K562 (cell line): Measurements from ENCODE around the gene ARID3A. TPM values are rescaled to one million over a fixed set of nuclear protein-coding genes. Genes with fewer than 3 reads are reported as not detected.
A peak's percentile ranks its signal among the peaks of the same experiment; 100 is the strongest.

ENCODE experiments used
- BCOR ChIP-seq: fragments of 450-650 bp; IDR thresholded peaks from 2 replicates; pipeline ENCODE4 v1.6.1; 2016
- CEBPZ ChIP-seq: fragments of 150-350 bp; IDR thresholded peaks from 2 replicates; pipeline ENCODE4 v1.6.1; 2014; ENCODE audit warnings: low read depth, mild to moderate bottlenecking, low read length, borderline replicate concordance
- CREM ChIP-seq: IDR thresholded peaks from 2 replicates; pipeline ENCODE4 v1.6.1; 2014; ENCODE audit warnings: antibody characterized with exemption, low read depth
- ERF ChIP-seq: fragments of 450-650 bp; formaldehyde crosslinking; IDR thresholded peaks from 2 replicates; pipeline ENCODE4 v1.4.0; 2020; ENCODE audit warnings: mild to moderate bottlenecking, mixed read lengths
- ETS1 ChIP-seq: conservative IDR thresholded peaks from 2 replicates; pipeline ENCODE4 v1.6.1; 2011; ENCODE audit warnings: low read depth, mild to moderate bottlenecking, low read length; ENCODE audit not compliant: control insufficient read depth
- ETV5 ChIP-seq: sonication (generic); formaldehyde crosslinking; IDR thresholded peaks from 2 replicates; pipeline ENCODE4 v1.4.0; 2020; ENCODE audit warnings: low read depth, mild to moderate bottlenecking, missing genetic modification reagents
- GTF2E2 ChIP-seq: fragments of 200-800 bp; sonication (Bioruptor generic); IDR thresholded peaks from 2 replicates; pipeline ENCODE4 v1.6.1; 2016; ENCODE audit warnings: missing genetic modification characterization, missing compliant biosample characterization
- HDAC1 ChIP-seq, 2 experiments: fragments of 450-650 bp; IDR thresholded peaks; 2 replicates each; pipeline ENCODE4 v1.6.1; 2016 to 2017; ENCODE audit warnings: inconsistent platforms in 1 of 2, mild to moderate bottlenecking in 1 of 2, moderate library complexity in 1 of 2
- HDAC3 ChIP-seq: fragments of 450-650 bp; IDR thresholded peaks from 2 replicates; pipeline ENCODE4 v1.6.1; 2018; ENCODE audit warnings: borderline replicate concordance, mild to moderate bottlenecking, moderate library complexity; ENCODE audit not compliant: partially characterized antibody
- HNRNPK ChIP-seq: fragments of 200-400 bp; formaldehyde crosslinking; IDR thresholded peaks from one replicate; pipeline ENCODE4 v1.6.1; 2018; ENCODE audit warnings: mild to moderate bottlenecking, low read depth, low read length; ENCODE audit not compliant: poor library complexity, severe bottlenecking
- KDM4B ChIP-seq, 2 experiments: fragments of 450-650 bp in 1 of 2; sonication (generic) in 1 of 2; IDR thresholded peaks; 2 replicates each; pipeline ENCODE4 v1.6.1; 2016 to 2017; ENCODE audit warnings: borderline replicate concordance in 2 of 2, antibody characterized with exemption in 1 of 2, low read depth in 1 of 2, mild to moderate bottlenecking in 1 of 2
- MAZ ChIP-seq, 2 experiments: fragments of 450-650 bp in 1 of 2; sonication (generic) in 1 of 2; formaldehyde crosslinking; IDR thresholded peaks in 1 of 2; conservative IDR thresholded peaks in 1 of 2; 2 replicates each; pipeline versions ENCODE4 v1.4.0 to v1.5.0; 2020; ENCODE audit warnings: mild to moderate bottlenecking in 1 of 2, missing genetic modification reagents in 1 of 2
- NBN ChIP-seq: fragments of 450-650 bp; IDR thresholded peaks from 2 replicates; pipeline ENCODE4 v1.6.1; 2016; ENCODE audit warnings: low read depth, mild to moderate bottlenecking
- NCOR1 ChIP-seq: fragments of 450-650 bp; IDR thresholded peaks from 2 replicates; pipeline ENCODE4 v1.6.1; 2016; ENCODE audit warnings: mild to moderate bottlenecking, moderate library complexity
- NFE2 ChIP-seq: IDR thresholded peaks from 2 replicates; pipeline ENCODE4 v1.6.1; 2014; ENCODE audit warnings: antibody characterized with exemption, low read depth
- PHF8 ChIP-seq: fragments of 200-600 bp; sonication (generic); IDR thresholded peaks from 2 replicates; pipeline ENCODE4 v1.6.1; 2012; ENCODE audit warnings: mixed run types, mild to moderate bottlenecking, inconsistent platforms, low read length, moderate library complexity, borderline replicate concordance
- PKNOX1 ChIP-seq: fragments of 450-650 bp; IDR thresholded peaks from 2 replicates; pipeline ENCODE4 v1.6.1; 2016
- POLR2G ChIP-seq: fragments of 200-400 bp; formaldehyde crosslinking; IDR thresholded peaks from 2 replicates; pipeline ENCODE4 v1.6.1; 2017; ENCODE audit warnings: low read depth, mild to moderate bottlenecking, antibody characterized with exemption, low read length, moderate library complexity
- VEZF1 ChIP-seq: fragments of 200-800 bp; sonication (Bioruptor generic); IDR thresholded peaks from 2 replicates; pipeline ENCODE4 v1.6.1; 2017; ENCODE audit warnings: missing genetic modification characterization, missing compliant biosample characterization
- polyA plus RNA-seq, 8 experiments: library from polyadenylated mRNA; depleted of rRNA in 4 of 8; stranded (reverse) in 5 of 8; unstranded in 3 of 8; fragments of >200 nt; fragmentation: Nextera tagmentation in 2 of 8; fragmentation: Illumina TruSeq in 1 of 8; extraction: Ambion mirVana in 2 of 8; extraction: Trizol in 1 of 8; gene quantifications; 2 replicates each; pipeline versions ENCODE4 v1.2.1 to v1.2.3, GENCODE V29; 2011 to 2014; ENCODE audit warnings: inconsistent platforms in 1 of 8, missing spikeins in 1 of 8
- total RNA-seq, 7 experiments: library from RNA; depleted of rRNA in 6 of 7; stranded (reverse); fragments of >200 nt in 6 of 7; fragmentation: Illumina TruSeq in 2 of 7; extraction: Trizol in 2 of 7; gene quantifications; 2 replicates each; pipeline versions ENCODE4 v1.2.1 to v1.2.3, GENCODE V29; 2011 to 2021; ENCODE audit warnings: low replicate concordance in 1 of 7

The ARID3A gene
- total and polyA plus RNA-seq, 9 of the 15 experiments (the other 6 are each of a cell fraction or from before 2014, with no cell fraction given), result 1.4 to 118 (median 31.2) TPM

GRCh38 chr19:925526-926322, at the start of gene ARID3A (continued):
- TF ChIP-seq HDAC1 (IDR thresholded peaks at IDR 0.05) (0 out of 4 replicates have a peak, but pooled peaks of 1 of the 2 experiments have one; percentile 3), BCOR (peak; percentile 29; the same call in 1 of the 2 replicates), HDAC3 (peak; percentile 68), ETV5 (peak; percentile 12; the same call in 1 of the 2 replicates), ERF (CRISPR knock-in tag) (0 out of 2 replicates have a peak, but pooled peaks have one; percentile 68), NBN (peak; percentile 87), CEBPZ (no peak), PKNOX1 (peak; percentile 76), PHF8 (peak; percentile 50; the same call in 1 of the 2 replicates), NFE2 (0 out of 2 replicates have a peak, but pooled peaks have one; percentile 6), POLR2G (peak; percentile 56), MAZ (CRISPR knock-in tag; conservative IDR thresholded peaks at IDR 0.05 in 1 of 2, IDR thresholded peaks at IDR 0.05 in 1 of 2) (peak in 1 of 2 experiments; percentile 95; a peak in 3 of 4 replicates), VEZF1 (peak; percentile 86), ETS1 (0 out of 2 replicates have a peak, but pooled peaks have one; percentile 41), HNRNPK (peak; percentile 65), NCOR1 (0 out of 2 replicates have a peak, but pooled peaks have one; percentile 30), KDM4B (IDR thresholded peaks at IDR 0.05; ENCODE audit: borderline replicate concordance in 2 of 2, low read depth in 1 of 2) (0 out of 4 replicates have a peak, but pooled peaks of 1 of the 2 experiments have one; percentile 5), CREM (no peak; the same call in 1 of the 2 replicates), GTF2E2 (tag) (no peak)
